Activated T-helper 1 cell treated with anti-CD3 and anti-CD28 coated beads, Interleukin-12 subunit alpha, Interleukin-12 subunit beta, Interleukin-2, Interleukin-4 antibody, amounts not matched to agents 30 ng/mL and 10 ng/mL and 1 ng/mL, durations not matched to agents 14 hours and 24 hours and 36 hours (primary cell): ENCODE results near the gene STXBP1. TPM values are rescaled to one million over a fixed set of nuclear protein-coding genes. Genes with fewer than 3 reads are reported as not detected.
A peak's percentile ranks its signal among the peaks of the same experiment; 100 is the strongest.

Experiments used
- DNase-seq: peaks from one replicate; pipeline ENCODE4 v3.0.0; 2021; ENCODE audit warnings: low spot score
- H3K27ac Mint-ChIP-seq: one replicate; pipeline ENCODE4 v1.8.0; 2021; ENCODE audit warnings: mild to moderate bottlenecking, mixed read lengths
- H3K27me3 Mint-ChIP-seq: one replicate; pipeline ENCODE4 v1.8.0; 2022; ENCODE audit warnings: mild to moderate bottlenecking, moderate library complexity, mixed read lengths; ENCODE audit not compliant: insufficient read depth
- H3K36me3 Mint-ChIP-seq: one replicate; pipeline ENCODE4 v1.8.0; 2021; ENCODE audit warnings: low read depth, mixed read lengths
- H3K4me1 Mint-ChIP-seq: one replicate; pipeline ENCODE4 v1.8.0; 2021; ENCODE audit warnings: low read depth, mixed read lengths
- H3K4me3 Mint-ChIP-seq: one replicate; pipeline ENCODE4 v1.8.0; 2021; ENCODE audit warnings: mild to moderate bottlenecking, moderate library complexity, mixed read lengths
- H3K9me3 Mint-ChIP-seq: one replicate; pipeline ENCODE4 v1.8.0; 2021; ENCODE audit warnings: mixed read lengths
- intact Hi-C: fragments of 100-400 bp; cut with micrococcal nuclease; formaldehyde crosslinking; loops from one replicate; pipeline ENCODE4 v1.15.1; 2024
- total RNA-seq: library from RNA; stranded (reverse); gene quantifications from 2 replicates; pipeline ENCODE4 v1.2.3, GENCODE V29; 2022

Gene STXBP1
- total RNA-seq, 1 donor from 2014 or later: 32.9 TPM

DNA sequence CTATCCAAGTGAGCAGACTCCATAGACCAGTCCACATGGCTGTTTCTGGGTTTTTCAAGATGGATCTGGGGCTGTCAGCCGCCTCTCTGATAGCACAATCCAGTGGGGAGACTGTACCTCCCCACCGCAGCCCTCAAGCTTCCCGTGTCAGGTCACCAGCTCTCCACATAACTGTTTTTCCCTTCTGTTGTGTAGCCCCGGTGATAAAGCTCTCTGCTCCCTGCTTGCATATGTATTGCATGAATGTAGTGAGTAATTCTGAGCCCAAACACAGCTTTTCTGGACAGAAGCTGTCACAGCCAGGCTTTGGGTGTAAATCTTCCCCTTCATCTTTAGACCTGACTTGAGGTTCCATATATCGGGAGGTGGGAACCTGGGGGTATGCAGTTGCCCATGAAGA is 71.6 kb downstream of the STXBP1 start:
- no peaks in the 10 kb centered on the region for H3K9me3 Mint-ChIP-seq

DNA sequence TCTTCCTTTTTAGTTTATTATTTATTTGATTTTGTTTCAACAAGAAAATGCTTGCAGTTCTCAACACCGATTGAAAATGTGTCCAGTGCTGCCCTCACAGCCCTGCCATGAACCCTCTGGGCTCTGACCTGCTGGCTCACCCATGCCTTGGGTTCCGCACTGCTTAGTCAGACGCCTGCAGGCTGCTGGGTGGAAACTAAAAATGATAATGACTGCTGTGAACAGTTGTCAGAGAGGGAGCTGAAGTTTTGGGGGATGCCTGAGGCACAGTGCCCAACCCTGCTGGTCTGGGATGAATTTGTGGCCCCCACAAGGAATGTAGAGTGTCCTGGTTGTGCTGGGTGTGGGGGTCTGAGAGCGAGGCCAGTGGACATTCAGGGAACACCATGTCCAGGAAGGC is 72.5 kb downstream of the STXBP1 start:
- Mint-ChIP-seq H3K27me3 (no peaks in the 10 kb centered on the region), H3K4me3 (no peak overlapping the region), H3K27ac (no peak overlapping the region), H3K9me3 (no peaks in the 10 kb centered on the region), H3K36me3 (peaks cover 5% of the 10 kb centered on the region), H3K4me1 (no peaks in the 10 kb centered on the region)
- no peak for DNase-seq
- intact Hi-C loops: no loop called here

More for the DNA sequence above, 71.6 kb downstream of the STXBP1 start:
- Mint-ChIP-seq H3K27ac (no peak overlapping the region), H3K27me3 (no peaks in the 10 kb centered on the region), H3K4me3 (no peak overlapping the region), H3K36me3 (peaks cover 8% of the 10 kb centered on the region), H3K4me1 (no peaks in the 10 kb centered on the region)
- DNase-seq: no peak
- intact Hi-C loops: no loop called here

DNA sequence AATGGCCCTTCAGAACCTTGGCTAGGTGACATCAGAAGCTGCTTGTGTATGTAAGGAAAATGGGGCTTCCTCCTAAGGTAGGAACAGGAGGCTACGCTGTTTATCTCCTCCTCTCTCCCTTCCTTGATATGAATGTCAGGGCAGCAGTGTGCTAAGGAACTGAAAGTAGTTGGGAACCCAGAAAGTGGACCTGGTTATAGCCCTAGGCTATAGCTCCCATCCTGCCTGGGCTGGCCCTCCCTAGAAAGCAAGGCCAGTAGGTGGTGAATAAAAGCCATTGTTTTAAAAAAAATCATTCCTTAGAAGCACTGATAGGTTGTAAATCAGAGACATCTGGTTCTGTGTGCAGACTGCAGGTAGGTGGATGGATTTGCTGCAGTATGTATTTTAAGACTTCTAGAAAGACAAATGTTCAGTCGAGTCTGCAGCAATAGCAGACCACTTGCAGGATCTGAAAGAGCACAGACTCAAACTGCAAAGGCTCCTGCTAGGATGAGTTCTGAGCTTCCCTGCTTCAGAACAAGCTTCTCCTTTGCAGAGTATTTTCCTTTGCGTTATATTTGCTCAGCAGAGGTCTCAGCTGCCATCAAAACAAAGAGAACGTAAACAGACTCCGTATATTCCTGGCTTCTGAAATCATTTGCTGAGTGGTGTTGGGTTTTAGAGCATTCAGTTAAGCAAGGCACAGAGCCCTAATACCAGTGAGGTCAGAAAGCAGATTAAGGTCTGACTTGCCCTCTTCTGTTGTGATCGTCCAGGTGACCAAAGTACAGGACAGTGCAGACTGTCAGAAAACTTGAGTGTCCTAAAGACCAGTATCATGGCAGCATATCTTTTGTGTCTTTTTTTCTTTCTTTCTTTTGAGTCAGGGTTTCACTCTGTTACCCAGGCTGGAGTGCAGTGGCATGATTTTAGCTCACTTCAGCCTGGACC is 74.7 kb downstream of the STXBP1 start:
- DNase-seq: no peak
- H3K4me1 Mint-ChIP-seq: no peaks in the 10 kb centered on the region
- no peaks in the 10 kb centered on the region for H3K27me3 Mint-ChIP-seq
- no peak overlapping the region for H3K4me3 Mint-ChIP-seq
- no peak overlapping the region for H3K27ac Mint-ChIP-seq
- H3K36me3 Mint-ChIP-seq: no peaks in the 10 kb centered on the region
- no peaks in the 10 kb centered on the region for H3K9me3 Mint-ChIP-seq
- intact Hi-C loops: no loop called here

DNA sequence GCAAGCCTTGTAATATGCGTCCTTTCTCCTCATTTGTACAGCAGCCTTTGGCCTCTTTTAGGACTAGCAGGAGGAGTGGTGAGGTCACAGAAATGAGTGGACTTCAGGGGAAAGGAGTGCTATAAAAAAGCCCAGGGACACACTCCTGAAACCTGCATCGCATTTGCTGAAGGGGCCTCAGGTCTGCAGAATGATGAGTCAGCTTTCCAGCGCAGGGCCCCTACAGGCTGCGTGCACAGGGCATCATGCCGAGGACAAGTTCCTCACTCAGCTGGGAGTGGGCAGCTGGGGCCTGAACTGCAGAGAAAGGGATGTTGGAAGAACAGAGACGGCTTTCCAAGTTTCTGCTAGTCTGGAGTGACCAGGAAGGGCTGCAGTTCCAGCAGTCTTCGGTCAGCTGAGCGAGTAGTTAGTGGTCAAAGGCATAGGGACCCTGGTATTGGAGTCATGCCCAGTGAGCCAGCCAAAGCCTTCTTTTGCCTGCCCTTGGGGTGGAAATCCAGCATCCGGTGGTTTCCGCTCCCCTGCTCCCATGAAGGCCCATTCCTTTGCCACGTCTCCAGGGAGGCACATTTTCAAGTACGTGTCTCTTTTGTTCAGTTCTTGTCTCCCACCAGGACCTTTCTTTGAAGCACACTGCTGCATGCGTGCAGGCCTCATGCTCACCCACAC is 77.4 kb downstream of the STXBP1 start:
- no peaks in the 10 kb centered on the region for H3K36me3 Mint-ChIP-seq
- intact Hi-C loops: no loop called here
- H3K27me3 Mint-ChIP-seq: no peaks in the 10 kb centered on the region
- no peaks in the 10 kb centered on the region for H3K4me1 Mint-ChIP-seq
- H3K9me3 Mint-ChIP-seq: no peaks in the 10 kb centered on the region
- no peak for DNase-seq
- H3K27ac Mint-ChIP-seq: no peak overlapping the region
- H3K4me3 Mint-ChIP-seq: no peak overlapping the region

DNA sequence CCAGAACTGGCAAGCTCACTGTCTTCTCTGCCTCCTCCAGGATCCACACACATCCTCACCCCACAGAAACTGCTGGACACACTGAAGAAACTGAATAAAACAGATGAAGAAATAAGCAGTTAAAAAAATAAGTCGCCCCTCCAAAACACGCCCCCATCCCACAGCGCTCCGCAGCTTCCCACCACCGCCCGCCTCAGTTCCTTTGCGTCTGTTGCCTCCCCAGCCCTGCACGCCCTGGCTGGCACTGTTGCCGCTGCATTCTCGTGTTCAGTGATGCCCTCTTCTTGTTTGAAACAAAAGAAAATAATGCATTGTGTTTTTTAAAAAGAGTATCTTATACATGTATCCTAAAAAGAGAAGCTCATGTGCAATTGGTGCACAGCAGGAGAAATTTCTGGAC is 78.7 kb downstream of the STXBP1 start:
- Mint-ChIP-seq H3K4me1 (no peaks in the 10 kb centered on the region), H3K9me3 (no peaks in the 10 kb centered on the region), H3K36me3 (no peaks in the 10 kb centered on the region), H3K27ac (no peak overlapping the region), H3K4me3 (no peak overlapping the region), H3K27me3 (no peaks in the 10 kb centered on the region)
- intact Hi-C loops: no loop called here
- DNase-seq: no peak

DNA sequence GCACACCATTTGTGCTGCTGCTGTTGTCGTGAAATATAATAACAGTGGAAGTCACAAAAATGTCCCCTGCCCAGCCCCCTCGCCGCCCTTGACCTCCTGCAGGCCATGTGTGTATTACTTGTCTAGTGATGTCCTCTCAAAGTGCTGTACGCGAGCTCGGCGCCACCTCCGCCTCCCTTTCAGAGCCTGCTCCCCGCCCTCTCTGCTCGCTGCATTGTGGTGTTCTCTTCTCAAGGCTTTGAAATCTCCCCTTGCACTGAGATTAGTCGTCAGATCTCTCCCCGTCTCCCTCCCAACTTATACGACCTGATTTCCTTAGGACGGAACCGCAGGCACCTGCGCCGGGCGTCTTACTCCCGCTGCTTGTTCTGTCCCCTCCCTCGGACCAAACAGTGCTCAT is 80.0 kb downstream of the STXBP1 start:
- no peak for DNase-seq
- intact Hi-C loops: no loop called here
- Mint-ChIP-seq H3K36me3 (no peaks in the 10 kb centered on the region), H3K27me3 (no peaks in the 10 kb centered on the region), H3K27ac (no peak overlapping the region), H3K4me1 (no peaks in the 10 kb centered on the region), H3K9me3 (no peaks in the 10 kb centered on the region), H3K4me3 (no peak overlapping the region)

DNA sequence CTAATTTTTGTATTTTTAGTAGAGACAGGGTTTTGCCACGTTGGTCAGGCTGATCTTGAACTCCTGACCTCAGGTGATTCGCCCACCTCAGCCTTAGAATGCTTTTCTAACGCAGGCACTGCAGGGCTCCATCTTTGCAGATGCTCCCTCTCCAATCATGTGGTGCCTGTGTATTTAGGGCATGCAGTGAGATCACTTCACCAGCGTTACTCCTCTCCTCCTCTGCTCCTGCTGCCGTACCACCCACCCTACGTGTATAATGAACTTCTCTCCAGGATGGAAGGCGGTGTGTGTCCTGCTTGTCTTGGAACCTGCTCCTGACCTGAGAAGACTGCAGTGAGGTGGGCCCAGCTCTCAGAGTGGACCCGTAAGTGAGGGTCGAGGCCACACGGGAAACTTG is 81.1 kb downstream of the STXBP1 start:
- no peak for DNase-seq
- Mint-ChIP-seq H3K27ac (no peak overlapping the region), H3K4me1 (no peaks in the 10 kb centered on the region), H3K9me3 (no peaks in the 10 kb centered on the region), H3K36me3 (no peaks in the 10 kb centered on the region), H3K4me3 (no peak overlapping the region), H3K27me3 (no peaks in the 10 kb centered on the region)
- intact Hi-C loops: no loop called here

DNA sequence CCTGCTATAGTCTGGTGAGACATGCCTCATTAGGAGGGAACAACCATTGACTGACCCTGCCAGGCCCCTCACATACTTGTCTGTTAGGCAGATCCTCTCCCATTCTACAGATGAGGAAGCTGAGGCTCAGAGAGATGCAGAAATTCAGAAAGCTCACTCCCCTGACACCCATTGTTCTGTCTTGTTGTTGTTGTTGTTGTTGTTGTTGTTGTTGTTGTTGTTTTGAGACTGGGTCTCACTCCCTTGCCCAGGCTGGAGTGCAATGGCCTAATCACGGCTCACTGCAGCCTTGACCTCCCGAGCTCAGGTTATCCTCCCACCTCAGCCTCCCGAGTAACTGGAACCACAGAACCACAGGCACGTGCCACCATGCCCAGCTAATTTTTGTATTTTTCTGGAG is 81.6 kb downstream of the STXBP1 start:
- Mint-ChIP-seq H3K27me3 (no peaks in the 10 kb centered on the region), H3K9me3 (no peaks in the 10 kb centered on the region), H3K27ac (no peak overlapping the region), H3K4me3 (no peak overlapping the region), H3K36me3 (no peaks in the 10 kb centered on the region), H3K4me1 (no peaks in the 10 kb centered on the region)
- intact Hi-C loops: no loop called here
- DNase-seq: no peak

DNA sequence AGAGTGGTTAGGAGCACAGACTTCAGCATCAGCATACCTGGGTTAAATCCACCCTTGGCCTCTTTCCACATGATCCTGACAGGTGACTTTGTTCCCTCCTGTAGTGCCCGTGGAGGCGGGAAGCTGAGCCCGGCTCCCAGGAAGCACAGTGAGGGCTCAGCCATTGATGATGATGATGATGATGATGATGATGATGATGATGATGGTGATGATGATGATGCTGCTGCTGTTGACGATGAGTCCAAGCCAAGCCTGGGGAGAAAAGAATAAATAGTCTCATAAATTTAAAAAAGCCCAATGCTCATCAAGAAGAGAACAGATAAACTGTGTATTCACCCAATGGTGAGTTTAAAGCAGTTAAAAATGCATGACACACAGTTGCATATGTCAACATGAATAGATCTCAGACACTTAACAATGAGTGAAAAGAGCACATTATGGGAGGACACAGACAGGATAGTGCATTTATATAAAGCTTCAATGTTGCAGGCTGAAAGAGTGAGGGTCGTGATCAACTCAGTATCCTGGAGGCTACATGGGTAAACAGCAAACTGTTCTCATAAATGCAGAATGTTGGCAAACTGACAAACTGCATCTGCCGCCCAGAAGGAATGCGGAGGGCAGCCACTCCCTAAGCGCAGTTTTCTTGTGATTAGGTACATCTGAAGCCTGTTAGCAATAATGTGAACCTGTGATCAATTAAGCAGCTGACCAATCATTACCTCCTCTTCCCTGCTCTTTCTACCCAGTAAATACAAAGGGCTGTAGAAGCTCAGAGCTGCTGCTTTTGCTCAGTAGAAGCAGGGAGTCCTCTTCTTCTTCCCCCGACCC is 83.0 kb downstream of the STXBP1 start:
- intact Hi-C loops: loop anchor here (5.0 kb wide), 1 partner anchor 83 kb away; the partner anchor contains the start of gene STXBP1
- H3K27me3 Mint-ChIP-seq: no peaks in the 10 kb centered on the region
- H3K27ac Mint-ChIP-seq: no peak overlapping the region
- DNase-seq: no peak
- H3K9me3 Mint-ChIP-seq: no peaks in the 10 kb centered on the region
- peaks cover 11% of the 10 kb centered on the region for H3K4me1 Mint-ChIP-seq
- H3K36me3 Mint-ChIP-seq: no peaks in the 10 kb centered on the region
- no peak overlapping the region for H3K4me3 Mint-ChIP-seq

DNA sequence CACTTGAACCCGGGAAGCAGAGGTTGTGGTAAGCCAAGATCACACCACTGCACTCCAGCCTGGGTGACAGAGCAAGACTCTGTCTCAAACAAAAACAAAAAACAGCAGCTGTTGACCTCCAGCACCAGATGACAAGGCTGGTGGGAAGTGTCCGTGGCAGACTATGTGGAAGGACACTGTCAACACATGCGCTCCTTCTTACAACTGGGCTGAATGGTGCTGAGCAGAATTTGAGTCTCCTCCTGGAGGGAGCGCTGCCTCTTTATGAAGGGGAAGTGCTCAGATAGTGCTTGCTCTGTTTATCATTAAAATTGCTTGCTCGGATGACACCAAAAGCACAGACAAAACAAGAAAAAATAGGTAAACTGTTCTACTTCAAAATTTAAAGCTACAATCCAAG is 85.5 kb downstream of the STXBP1 start:
- no peaks in the 10 kb centered on the region for H3K27me3 Mint-ChIP-seq
- peaks cover 15% of the 10 kb centered on the region for H3K4me1 Mint-ChIP-seq
- no peaks in the 10 kb centered on the region for H3K9me3 Mint-ChIP-seq
- no peak overlapping the region for H3K27ac Mint-ChIP-seq
- intact Hi-C loops: loop anchor here (5.0 kb wide), 1 partner anchor 85 kb away; the partner anchor contains the start of gene STXBP1
- no peaks in the 10 kb centered on the region for H3K36me3 Mint-ChIP-seq
- DNase-seq: no peak
- no peak overlapping the region for H3K4me3 Mint-ChIP-seq

DNA sequence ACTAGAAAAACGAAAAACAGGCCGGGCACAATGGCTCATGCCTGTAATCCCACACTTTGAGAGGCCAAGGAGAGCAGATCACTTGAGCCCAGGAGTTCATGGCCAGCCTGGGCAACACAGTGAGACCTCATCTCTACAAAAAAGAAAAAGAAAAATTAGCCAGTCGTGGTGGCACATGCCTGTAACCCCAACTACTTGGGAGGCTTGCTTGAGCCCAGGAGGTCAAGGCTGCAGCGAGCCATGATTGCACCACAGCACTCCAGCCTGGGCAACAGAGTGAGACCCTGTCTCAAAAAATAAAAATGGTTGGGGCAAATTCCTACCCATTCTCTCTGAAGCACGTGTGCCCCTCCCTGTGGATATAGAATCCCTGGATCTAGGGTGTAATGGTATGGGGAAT is 86.3 kb downstream of the STXBP1 start:
- Mint-ChIP-seq H3K9me3 (no peaks in the 10 kb centered on the region), H3K4me1 (peaks cover 15% of the 10 kb centered on the region), H3K27me3 (peaks cover 2% of the 10 kb centered on the region), H3K36me3 (no peaks in the 10 kb centered on the region), H3K4me3 (no peak overlapping the region), H3K27ac (no peak overlapping the region)
- intact Hi-C loops: loop anchor here (5.0 kb wide), 1 partner anchor 86 kb away; the partner anchor contains the start of gene STXBP1
- no peak for DNase-seq

DNA sequence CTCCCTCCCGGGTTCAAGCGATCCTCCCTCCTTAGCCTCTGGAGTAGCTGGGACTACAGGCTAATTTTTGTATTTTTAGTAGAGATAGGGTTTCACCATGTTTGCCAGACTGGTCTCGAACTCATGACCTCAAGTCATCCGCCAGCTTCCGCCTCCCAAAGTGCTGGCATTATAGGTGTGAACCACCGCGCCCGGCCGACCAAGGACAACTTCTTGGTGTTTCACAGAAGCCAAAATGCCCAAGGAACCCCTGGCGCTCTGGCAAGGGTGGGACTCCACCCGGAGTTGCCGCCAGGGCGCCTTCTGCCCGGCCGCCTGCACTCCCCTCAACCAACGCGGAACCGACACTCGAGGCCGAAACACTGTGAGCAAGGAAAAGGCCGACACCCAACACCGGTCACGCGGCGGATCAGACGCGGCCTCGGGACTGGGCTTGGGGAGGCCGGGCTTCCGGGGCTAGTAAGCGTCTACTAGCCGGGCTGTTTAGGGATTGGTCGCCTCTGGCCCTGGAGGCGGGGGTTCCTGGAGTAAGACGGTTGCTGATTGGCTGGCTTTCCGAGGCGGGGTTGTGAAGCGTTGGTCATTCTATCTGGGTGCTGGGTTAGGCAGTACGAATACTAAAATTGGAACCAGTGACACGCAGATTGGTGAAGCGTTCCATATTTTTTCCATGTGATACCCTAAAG is 87.1 kb downstream of the STXBP1 start:
- Mint-ChIP-seq H3K27me3 (peaks cover 2% of the 10 kb centered on the region), H3K4me3 (peak overlapping the region; percentile 49), H3K36me3 (no peaks in the 10 kb centered on the region), H3K27ac (peak overlapping the region; percentile 22), H3K9me3 (no peaks in the 10 kb centered on the region), H3K4me1 (peaks cover 15% of the 10 kb centered on the region)
- DNase-seq: peak; percentile 82
- intact Hi-C loops: loop anchor here (1.0 to 5.0 kb wide), 2 partner anchors 16 to 87 kb away; partner anchors contain the start of genes PTRH1 and STXBP1
